B cell (primary cell): ENCODE results near the gene TIAM2.

ENCODE experiments used
- EZH2 ChIP-seq: IDR thresholded peaks from 2 replicates; pipeline ENCODE4 v1.6.1; 2012; ENCODE audit warnings: borderline replicate concordance, low read depth, mild to moderate bottlenecking, moderate library complexity, low read length; ENCODE audit not compliant: insufficient read depth, poor library complexity, severe bottlenecking
- TF ChIP-seq, protein P1 (sequence below): fragments of 200-600 bp; IDR thresholded peaks from one replicate; pipeline ENCODE4 v1.8.0; 2022; ENCODE audit warnings: antibody characterized with exemption, mild to moderate bottlenecking

DNA sequence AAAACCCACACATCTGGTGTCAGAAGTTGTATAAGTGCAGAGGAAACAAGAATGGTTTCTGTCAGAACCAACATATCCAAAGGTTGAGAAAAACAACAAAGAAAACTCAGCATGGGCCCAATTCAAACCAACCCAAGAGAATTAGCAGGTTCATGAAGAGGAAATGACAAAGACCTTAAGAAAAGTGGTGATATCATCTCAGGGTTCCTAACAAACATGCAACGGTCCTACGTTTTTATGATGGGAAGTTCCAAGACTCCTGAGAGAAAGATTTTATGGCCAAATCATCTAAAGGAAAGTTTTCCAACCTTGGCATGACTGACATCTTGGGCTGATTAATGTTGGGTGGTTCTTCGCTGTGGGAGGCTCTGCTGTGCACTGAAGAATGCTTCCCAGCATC lies 296.2 kb downstream of the TIAM2 start:
- TF ChIP-seq, protein P1, sequence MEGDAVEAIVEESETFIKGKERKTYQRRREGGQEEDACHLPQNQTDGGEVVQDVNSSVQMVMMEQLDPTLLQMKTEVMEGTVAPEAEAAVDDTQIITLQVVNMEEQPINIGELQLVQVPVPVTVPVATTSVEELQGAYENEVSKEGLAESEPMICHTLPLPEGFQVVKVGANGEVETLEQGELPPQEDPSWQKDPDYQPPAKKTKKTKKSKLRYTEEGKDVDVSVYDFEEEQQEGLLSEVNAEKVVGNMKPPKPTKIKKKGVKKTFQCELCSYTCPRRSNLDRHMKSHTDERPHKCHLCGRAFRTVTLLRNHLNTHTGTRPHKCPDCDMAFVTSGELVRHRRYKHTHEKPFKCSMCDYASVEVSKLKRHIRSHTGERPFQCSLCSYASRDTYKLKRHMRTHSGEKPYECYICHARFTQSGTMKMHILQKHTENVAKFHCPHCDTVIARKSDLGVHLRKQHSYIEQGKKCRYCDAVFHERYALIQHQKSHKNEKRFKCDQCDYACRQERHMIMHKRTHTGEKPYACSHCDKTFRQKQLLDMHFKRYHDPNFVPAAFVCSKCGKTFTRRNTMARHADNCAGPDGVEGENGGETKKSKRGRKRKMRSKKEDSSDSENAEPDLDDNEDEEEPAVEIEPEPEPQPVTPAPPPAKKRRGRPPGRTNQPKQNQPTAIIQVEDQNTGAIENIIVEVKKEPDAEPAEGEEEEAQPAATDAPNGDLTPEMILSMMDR, result no peak
- TF ChIP-seq EZH2, result no peak
